ENCODE results near the gene RPS6KA1. TPM values are rescaled to one million over a fixed set of nuclear protein-coding genes. Genes with fewer than 3 reads are reported as not detected.
A peak's percentile ranks its signal among the peaks of the same experiment; 100 is the strongest.

Gene RPS6KA1
- total RNA-seq, 2 experiments from 2014 or later, result 72.2 to 91.0 TPM

DNA sequence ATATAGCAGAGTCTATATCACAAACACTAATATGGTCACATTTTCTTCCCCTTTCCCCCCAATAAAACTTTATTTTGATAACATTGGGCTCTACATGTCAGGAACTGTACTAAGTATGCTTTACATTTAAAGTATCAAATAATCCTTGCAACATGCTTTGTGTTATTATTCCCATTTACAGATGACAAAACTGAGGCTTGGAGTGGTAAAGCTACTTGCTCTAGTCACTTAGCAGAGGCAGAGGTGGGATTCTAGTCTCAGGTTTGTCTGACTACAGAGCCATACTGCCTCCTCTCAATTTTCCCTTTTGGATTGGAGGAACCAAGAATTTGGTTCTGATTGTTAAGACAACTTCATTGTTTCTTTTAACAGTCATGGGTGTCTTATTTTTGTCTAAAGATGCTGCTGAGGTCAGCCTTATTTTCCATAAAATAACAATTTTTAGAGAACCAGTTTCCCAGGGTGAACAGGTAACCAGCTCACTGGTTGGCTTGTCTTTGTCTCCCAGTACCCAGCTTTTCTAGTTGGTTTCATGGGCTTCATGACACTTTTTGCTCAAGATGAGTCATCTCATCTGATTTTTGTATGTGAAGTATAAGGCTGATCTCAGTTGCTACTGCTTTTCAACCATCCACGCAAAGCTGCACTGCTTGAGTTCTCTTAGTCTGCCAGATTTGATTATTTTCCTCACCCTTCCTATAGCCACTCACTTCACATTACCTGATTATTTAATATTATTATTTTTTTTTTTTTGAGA, 85.3 kb downstream of the RPS6KA1 start:
- H3K79me2 ChIP-seq (ENCODE audit: insufficient read depth, low read depth, low read length), result no peaks in the 10 kb centered on the region

DNA sequence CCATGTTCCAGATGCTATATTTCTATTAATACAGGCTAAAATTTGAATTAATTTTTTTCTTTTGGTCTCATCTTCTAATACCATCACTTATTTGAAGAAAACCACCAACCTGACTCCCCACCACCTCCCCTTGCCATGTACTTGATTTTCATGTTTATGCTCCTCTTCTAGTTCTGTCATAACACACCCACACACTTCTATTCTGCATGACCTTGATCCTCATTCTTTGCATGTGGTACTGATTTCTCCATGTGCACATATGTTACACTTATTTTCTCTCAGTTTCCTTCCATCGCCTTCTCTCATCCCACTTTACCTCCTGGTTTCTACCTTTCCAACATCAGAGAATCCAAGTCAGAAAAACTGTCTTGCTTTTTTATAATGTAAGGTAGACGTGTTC, 87.3 kb downstream of the RPS6KA1 start:
- CTCF ChIA-PET (ENCODE audit: unreplicated experiment), result interaction anchor here (1.0 kb wide), 1 partner anchor 61 kb away, joined by 3 read pairs; no protein-coding TSS in a partner anchor
- intact Hi-C loops (cut with micrococcal nuclease; ENCODE audit: unreplicated experiment), result no loop called here
- Histone ChIP-seq H3K4me1 (ENCODE audit: insufficient read depth, low read length, poor library complexity, severe bottlenecking) (peaks cover 23% of the 10 kb centered on the region), H2AFZ (ENCODE audit: low read length) (no peak overlapping the region), H3K9me3 (ENCODE audit: low read length) (no peaks in the 10 kb centered on the region), H3K79me2 (ENCODE audit: insufficient read depth, low read depth, low read length) (no peaks in the 10 kb centered on the region), H3K27ac (ENCODE audit: low read depth, low read length, poor library complexity, severe bottlenecking) (no peak overlapping the region), H3K4me3 (ENCODE audit: low read depth, low read length, poor library complexity, severe bottlenecking) (no peak overlapping the region), H3K9me2 (ENCODE audit: insufficient read depth, low read length) (no peaks in the 10 kb centered on the region), H3K36me3 (ENCODE audit: insufficient read depth, low read length) (no peaks in the 10 kb centered on the region), H4K20me1 (ENCODE audit: insufficient read depth, low read length) (no peaks in the 10 kb centered on the region), H3K4me2 (ENCODE audit: low read length) (no peak overlapping the region)
- BruUV-seq (replicated peaks), result no TSS peak
- DNase-seq (ENCODE audit: low spot score), result no peak
- TF ChIP-seq, protein P1, sequence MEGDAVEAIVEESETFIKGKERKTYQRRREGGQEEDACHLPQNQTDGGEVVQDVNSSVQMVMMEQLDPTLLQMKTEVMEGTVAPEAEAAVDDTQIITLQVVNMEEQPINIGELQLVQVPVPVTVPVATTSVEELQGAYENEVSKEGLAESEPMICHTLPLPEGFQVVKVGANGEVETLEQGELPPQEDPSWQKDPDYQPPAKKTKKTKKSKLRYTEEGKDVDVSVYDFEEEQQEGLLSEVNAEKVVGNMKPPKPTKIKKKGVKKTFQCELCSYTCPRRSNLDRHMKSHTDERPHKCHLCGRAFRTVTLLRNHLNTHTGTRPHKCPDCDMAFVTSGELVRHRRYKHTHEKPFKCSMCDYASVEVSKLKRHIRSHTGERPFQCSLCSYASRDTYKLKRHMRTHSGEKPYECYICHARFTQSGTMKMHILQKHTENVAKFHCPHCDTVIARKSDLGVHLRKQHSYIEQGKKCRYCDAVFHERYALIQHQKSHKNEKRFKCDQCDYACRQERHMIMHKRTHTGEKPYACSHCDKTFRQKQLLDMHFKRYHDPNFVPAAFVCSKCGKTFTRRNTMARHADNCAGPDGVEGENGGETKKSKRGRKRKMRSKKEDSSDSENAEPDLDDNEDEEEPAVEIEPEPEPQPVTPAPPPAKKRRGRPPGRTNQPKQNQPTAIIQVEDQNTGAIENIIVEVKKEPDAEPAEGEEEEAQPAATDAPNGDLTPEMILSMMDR (conservative IDR thresholded peaks at IDR 0.05; ENCODE audit: low read length), result no peak
- TF ChIP-seq EZH2phosphoT487 (IDR thresholded peaks at IDR 0.05; ENCODE audit: borderline replicate concordance, low read depth, low read length), result no peak
- POLR2A ChIA-PET, result interaction anchor here (0.6 kb wide), 1 partner anchor 53 kb away, joined by 6 read pairs; no protein-coding TSS in a partner anchor

More for the DNA sequence above, 85.3 kb downstream of the RPS6KA1 start:
- no peak overlapping the region for H3K4me3 ChIP-seq (ENCODE audit: low read depth, low read length, poor library complexity, severe bottlenecking)
- ChIA-PET POLR2A (interaction anchor here (0.8 kb wide), 1 partner anchor 184 kb away, joined by 3 read pairs; no protein-coding TSS in a partner anchor), CTCF (ENCODE audit: unreplicated experiment) (no interaction called here)
- H3K36me3 ChIP-seq (ENCODE audit: insufficient read depth, low read length), result no peaks in the 10 kb centered on the region
- H3K9me2 ChIP-seq (ENCODE audit: insufficient read depth, low read length), result no peaks in the 10 kb centered on the region
- no peak overlapping the region for H3K4me2 ChIP-seq (ENCODE audit: low read length)
- TF ChIP-seq, protein P1 (conservative IDR thresholded peaks at IDR 0.05; ENCODE audit: low read length), result no peak
- no peak for TF ChIP-seq EZH2phosphoT487 (IDR thresholded peaks at IDR 0.05; ENCODE audit: borderline replicate concordance, low read depth, low read length)
- intact Hi-C loops (cut with micrococcal nuclease; ENCODE audit: unreplicated experiment), result no loop called here
- no peak overlapping the region for H3K27ac ChIP-seq (ENCODE audit: low read depth, low read length, poor library complexity, severe bottlenecking)
- peaks cover 17% of the 10 kb centered on the region for H3K4me1 ChIP-seq (ENCODE audit: insufficient read depth, low read length, poor library complexity, severe bottlenecking)
- 0 out of 2 replicates have a peak overlapping the region, but pooled peaks have one; percentile 29 for H2AFZ ChIP-seq (ENCODE audit: low read length)
- BruUV-seq (replicated peaks), result no TSS peak
- H4K20me1 ChIP-seq (ENCODE audit: insufficient read depth, low read length), result no peaks in the 10 kb centered on the region
- no peaks in the 10 kb centered on the region for H3K9me3 ChIP-seq (ENCODE audit: low read length)
- no peak for DNase-seq (ENCODE audit: low spot score)

DNA sequence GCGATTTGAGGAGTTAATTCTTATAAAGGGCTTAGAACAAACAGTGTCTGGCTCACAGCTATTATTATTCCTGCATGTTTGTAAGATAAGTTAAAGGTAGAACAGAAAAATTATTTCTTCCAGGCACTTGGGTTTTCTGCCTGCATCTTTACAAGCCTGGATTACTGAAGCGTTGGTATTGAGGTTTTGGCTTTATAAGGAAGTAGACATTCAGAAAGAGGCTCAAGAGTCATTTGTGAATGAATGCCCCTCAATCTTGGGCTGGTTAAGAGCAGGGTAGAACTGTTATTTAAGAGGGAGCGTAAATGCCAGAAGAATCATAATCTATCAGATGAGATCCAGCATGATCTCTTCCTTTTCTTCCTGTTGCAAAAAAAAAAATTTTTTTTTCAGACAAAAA, 89.0 kb downstream of the RPS6KA1 start:
- Histone ChIP-seq H3K9me2 (ENCODE audit: insufficient read depth, low read length) (no peaks in the 10 kb centered on the region), H3K36me3 (ENCODE audit: insufficient read depth, low read length) (no peaks in the 10 kb centered on the region), H3K79me2 (ENCODE audit: insufficient read depth, low read depth, low read length) (no peaks in the 10 kb centered on the region), H3K4me2 (ENCODE audit: low read length) (peak overlapping the region; percentile 25), H4K20me1 (ENCODE audit: insufficient read depth, low read length) (no peaks in the 10 kb centered on the region), H3K27ac (ENCODE audit: low read depth, low read length, poor library complexity, severe bottlenecking) (no peak overlapping the region), H3K4me1 (ENCODE audit: insufficient read depth, low read length, poor library complexity, severe bottlenecking) (peaks cover 24% of the 10 kb centered on the region), H3K4me3 (ENCODE audit: low read depth, low read length, poor library complexity, severe bottlenecking) (no peak overlapping the region), H3K9me3 (ENCODE audit: low read length) (no peaks in the 10 kb centered on the region), H2AFZ (ENCODE audit: low read length) (peak overlapping the region; percentile 41)
- no TSS peak for BruUV-seq (replicated peaks)
- no peak for TF ChIP-seq EZH2phosphoT487 (IDR thresholded peaks at IDR 0.05; ENCODE audit: borderline replicate concordance, low read depth, low read length)
- TF ChIP-seq, protein P1 (conservative IDR thresholded peaks at IDR 0.05; ENCODE audit: low read length), result no peak
- intact Hi-C loops (cut with micrococcal nuclease; ENCODE audit: unreplicated experiment), result no loop called here
- CTCF ChIA-PET (ENCODE audit: unreplicated experiment), result no interaction called here
- peak; percentile 38 for DNase-seq (ENCODE audit: low spot score)
- POLR2A ChIA-PET, result interaction anchor here (0.6 to 1.3 kb wide), 2 partner anchors 10 to 31 kb away, joined by 3 read pairs; no protein-coding TSS in a partner anchor
